Jurkat, Clone E6-1 (cell line): ENCODE data around the gene PARP12.

ENCODE experiments used
- DNase-seq: peaks from one replicate; pipeline ENCODE4 v3.0.0-alpha.2; 2011; ENCODE audit warnings: low read depth, low spot score
- H3K4me3 ChIP-seq: 2 replicates; pipeline ENCODE4 v1.5.1; 2011; ENCODE audit warnings: mild to moderate bottlenecking, low read length, control low read depth, moderate library complexity

PARP12 gene

GRCh38 chr7:140041659-140042385 lies 20.9 kb downstream of the PARP12 start:
- no peak overlapping the region for H3K4me3 ChIP-seq
- no peak for DNase-seq

- no peak for DNase-seq
- H3K4me3 ChIP-seq = no peak overlapping the region
Observed at GRCh38 chr7:140039896-140040295, 22.9 kb downstream of the PARP12 start.

GRCh38 chr7:140039066-140039465 lies 23.7 kb downstream of the PARP12 start:
- H3K4me3 ChIP-seq = no peak overlapping the region
- no peak for DNase-seq

- H3K4me3 ChIP-seq = no peak overlapping the region
- peak; percentile 62 for DNase-seq
Observed at GRCh38 chr7:140036224-140036962, 26.4 kb downstream of the PARP12 start.

- no peak overlapping the region for H3K4me3 ChIP-seq
- no peak for DNase-seq
Observed at GRCh38 chr7:140035400-140036223, 27.1 kb downstream of the PARP12 start.

GRCh38 chr7:140034421-140034820 lies 28.3 kb downstream of the PARP12 start:
- no peak overlapping the region for H3K4me3 ChIP-seq
- no peak for DNase-seq

GRCh38 chr7:140033779-140034363 lies 28.9 kb downstream of the PARP12 start:
- DNase-seq = no peak
- H3K4me3 ChIP-seq = no peak overlapping the region

GRCh38 chr7:140033036-140033435 lies 29.7 kb downstream of the PARP12 start:
- no peak overlapping the region for H3K4me3 ChIP-seq
- no peak for DNase-seq

GRCh38 chr7:140031364-140031763 lies 31.4 kb downstream of the PARP12 start:
- no peak for DNase-seq
- no peak overlapping the region for H3K4me3 ChIP-seq

GRCh38 chr7:140029072-140029471 lies 33.7 kb downstream of the PARP12 start:
- no peak overlapping the region for H3K4me3 ChIP-seq
- DNase-seq = no peak

GRCh38 chr7:140028311-140028710 lies 34.4 kb downstream of the PARP12 start:
- no peak for DNase-seq
- H3K4me3 ChIP-seq = no peak overlapping the region

GRCh38 chr7:140027858-140028257 lies 34.9 kb downstream of the PARP12 start:
- H3K4me3 ChIP-seq = no peak overlapping the region
- no peak for DNase-seq

GRCh38 chr7:140026935-140027334 lies 35.8 kb downstream of the PARP12 start:
- DNase-seq = no peak
- H3K4me3 ChIP-seq = no peak overlapping the region

GRCh38 chr7:140025814-140026433 lies 36.8 kb downstream of the PARP12 start:
- no peak for DNase-seq

GRCh38 chr7:140025241-140025640 lies 37.5 kb downstream of the PARP12 start:
- no peak for DNase-seq

More at GRCh38 chr7:140025814-140026433, 36.8 kb downstream of the PARP12 start:
- no peak overlapping the region for H3K4me3 ChIP-seq

GRCh38 chr7:140024585-140024984 lies 38.2 kb downstream of the PARP12 start:
- no peak for DNase-seq

More at GRCh38 chr7:140025241-140025640, 37.5 kb downstream of the PARP12 start:
- H3K4me3 ChIP-seq = no peak overlapping the region

GRCh38 chr7:140023728-140024127 lies 39.0 kb downstream of the PARP12 start:
- no peak for DNase-seq
- no peak overlapping the region for H3K4me3 ChIP-seq

More at GRCh38 chr7:140024585-140024984, 38.2 kb downstream of the PARP12 start:
- H3K4me3 ChIP-seq = no peak overlapping the region

GRCh38 chr7:140022582-140023211 lies 40.1 kb downstream of the PARP12 start:
- H3K4me3 ChIP-seq = no peak overlapping the region
- no peak for DNase-seq
